CD1c-positive myeloid dendritic cell (primary cell): ENCODE data around the gene RALA.

Experiments
- DNase-seq: peaks from one replicate; pipeline ENCODE4 v3.0.0-alpha.2; 2016; ENCODE audit errors: extremely low spot score

The RALA gene

DNA sequence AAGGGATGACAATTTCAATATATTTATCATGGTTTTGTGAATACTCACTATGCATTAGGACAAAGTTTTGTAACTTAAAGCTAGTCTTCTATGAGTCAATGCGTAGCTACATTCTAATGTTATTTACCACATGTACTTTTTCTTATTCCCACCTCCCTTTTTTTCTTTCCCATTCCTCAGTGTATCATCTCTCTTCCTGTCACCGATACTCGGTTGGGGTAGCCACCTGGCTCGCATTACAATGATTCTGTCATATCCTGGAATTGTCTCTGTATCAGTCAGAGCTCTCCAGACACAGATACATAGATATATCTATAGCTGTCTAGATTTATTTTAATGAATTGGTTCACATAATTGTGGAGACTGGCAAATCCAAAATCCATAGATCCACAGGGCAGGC, 9.8 kb upstream of the RALA start:
- DNase-seq = no peak

- no peak for DNase-seq
Observed at GRCh38 chr7:39614299-39614698, 9.1 kb upstream of the RALA start.

- DNase-seq = no peak
Observed at GRCh38 chr7:39615350-39615975, 7.9 kb upstream of the RALA start.

GRCh38 chr7:39616138-39616537, 7.2 kb upstream of the RALA start:
- no peak for DNase-seq

DNA sequence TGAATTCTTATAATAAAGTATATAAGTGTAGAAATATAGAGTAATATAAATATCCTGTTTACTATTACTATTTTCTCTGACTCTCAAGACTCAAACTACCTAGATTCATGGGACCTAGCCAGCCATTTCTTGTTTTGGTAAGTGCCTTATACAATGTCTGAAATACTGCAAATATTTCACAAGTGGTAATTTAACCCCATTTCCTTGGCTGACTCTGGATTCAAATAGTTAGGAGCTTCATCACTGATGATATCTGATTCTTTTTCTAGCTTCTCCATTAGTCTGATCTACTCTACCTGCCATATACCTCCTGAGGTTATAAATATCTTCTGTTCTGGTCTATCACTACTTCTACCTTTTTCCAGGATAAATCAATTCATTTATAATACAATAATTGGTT, 6.4 kb upstream of the RALA start:
- DNase-seq = no peak

DNA sequence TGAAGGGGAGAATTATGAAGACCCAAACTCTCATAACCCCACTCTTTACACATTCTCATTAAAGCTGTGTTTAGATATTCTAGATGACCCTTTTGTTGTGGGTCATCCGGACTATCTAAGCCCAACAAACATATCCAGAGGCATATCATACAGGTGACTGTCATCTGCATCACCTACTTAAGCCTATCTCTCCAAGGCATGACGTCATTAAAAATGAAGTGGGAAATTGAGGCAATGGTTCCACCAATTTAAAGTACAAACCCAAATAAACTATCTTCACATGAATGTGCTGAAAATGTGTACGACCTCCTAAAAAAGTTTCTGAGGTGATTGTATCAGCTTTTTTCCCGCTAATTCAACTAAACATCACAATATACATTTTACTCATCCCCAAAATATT, 4.5 kb upstream of the RALA start:
- no peak for DNase-seq

- DNase-seq = no peak
Observed at GRCh38 chr7:39620486-39620885, 2.9 kb upstream of the RALA start.

GRCh38 chr7:39621261-39621660, 2.1 kb upstream of the RALA start:
- DNase-seq = no peak

DNA sequence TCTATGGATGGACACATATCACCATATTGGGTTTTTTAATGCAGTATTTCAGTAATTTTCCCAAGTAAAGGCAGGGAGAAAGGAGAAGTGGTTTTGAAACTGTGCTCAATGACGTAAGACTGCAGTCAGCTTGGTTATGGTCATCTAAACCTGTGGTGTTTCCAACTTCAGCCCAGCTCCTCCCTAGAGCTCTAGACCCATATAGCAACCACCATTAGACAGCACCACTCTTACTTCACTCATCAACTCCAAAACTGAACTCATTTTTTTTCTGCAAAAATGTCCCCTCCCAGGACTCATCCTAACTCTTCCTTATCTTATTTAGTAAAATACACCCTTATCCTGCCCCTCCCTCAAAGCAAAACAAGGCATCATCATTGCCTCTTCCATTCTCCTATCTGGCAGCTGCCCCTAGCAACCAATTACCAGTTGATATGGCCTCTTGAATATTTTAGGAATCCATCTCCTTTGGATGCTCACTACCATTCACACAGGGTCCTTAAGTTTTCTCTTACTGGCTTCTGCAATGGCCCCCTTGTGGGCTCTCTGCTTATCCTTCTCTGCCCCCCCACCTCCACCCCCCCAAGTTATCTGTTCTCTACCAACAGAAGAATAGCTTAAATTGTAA, 1.5 kb upstream of the RALA start:
- peak; percentile 78 for DNase-seq

DNA sequence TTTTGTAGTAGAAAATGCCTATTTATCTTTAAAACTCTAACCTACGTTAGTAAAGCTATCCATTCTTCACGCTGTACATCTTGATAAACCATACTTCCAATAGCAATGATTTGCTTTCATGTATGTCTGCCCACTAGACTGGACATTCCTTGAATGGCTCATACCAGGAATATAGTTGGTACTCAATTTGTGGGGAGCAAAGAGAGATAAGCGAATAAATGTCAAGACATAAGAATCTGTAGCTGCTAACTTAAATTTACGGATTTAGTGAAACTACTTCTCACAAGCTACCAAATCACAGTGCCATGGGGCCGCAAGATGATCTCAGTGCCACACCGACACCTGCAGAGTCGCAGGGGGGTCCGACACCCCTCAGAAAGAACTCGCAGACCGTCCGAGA, 763 bp upstream of the RALA start:
- no peak for DNase-seq

DNA sequence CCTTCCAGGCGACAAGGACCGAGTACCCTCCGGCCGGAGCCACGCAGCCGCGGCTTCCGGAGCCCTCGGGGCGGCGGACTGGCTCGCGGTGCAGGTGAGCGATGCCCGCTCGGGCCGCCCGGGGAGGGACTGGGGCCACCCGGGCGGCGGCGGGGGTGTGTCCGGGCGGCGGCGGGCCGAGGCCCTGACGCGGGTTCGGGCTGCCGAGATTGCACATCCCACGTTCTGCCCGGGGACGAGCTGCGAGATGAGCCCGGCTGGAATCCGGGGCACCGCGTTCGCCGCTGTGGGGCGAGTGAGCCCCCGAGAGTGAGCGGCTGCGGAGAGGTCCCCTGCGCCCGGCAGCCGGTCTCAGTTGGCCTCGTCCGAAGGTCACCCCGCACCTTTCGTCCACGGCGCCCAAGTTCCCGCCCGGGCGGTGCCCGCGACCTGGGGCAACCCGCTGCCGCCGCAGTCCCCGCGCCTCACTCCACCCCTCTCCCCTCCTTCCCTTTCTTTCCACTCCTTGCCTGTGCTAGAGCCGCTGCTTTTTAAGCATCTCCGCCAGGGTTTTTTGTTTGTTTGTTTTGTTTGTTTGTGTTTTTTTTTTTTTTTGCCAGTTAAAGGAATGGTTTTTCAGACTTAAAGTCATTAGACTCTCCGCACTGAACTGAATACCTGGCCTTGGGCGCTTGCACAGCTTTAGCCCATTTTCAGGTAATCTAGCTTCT, 515 bp downstream of the RALA start:
- peak; percentile 43 for DNase-seq

DNA sequence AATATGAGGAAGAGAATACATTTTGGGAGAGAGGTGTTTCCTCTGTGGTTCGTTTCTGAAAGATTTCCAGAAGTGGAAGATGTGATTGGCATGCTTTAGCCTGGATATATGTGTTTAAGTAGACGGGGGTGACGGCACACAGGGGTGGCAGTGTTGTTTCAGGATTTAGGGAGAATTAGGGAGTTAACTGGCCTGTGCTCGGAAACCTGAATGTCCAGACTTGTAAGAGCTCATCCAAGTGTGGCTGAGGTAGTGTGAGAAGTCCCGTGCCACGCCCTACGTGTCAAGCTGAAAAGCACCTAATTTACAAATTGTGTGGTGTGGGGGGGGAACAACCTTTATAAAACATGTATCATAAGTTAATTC, 1.1 kb downstream of the RALA start:
- peak; percentile 35 for DNase-seq

GRCh38 chr7:39624935-39625694, 1.7 kb downstream of the RALA start:
- peak; percentile 33 for DNase-seq

- no peak for DNase-seq
Observed at GRCh38 chr7:39631736-39632308, 8.4 kb downstream of the RALA start.

DNA sequence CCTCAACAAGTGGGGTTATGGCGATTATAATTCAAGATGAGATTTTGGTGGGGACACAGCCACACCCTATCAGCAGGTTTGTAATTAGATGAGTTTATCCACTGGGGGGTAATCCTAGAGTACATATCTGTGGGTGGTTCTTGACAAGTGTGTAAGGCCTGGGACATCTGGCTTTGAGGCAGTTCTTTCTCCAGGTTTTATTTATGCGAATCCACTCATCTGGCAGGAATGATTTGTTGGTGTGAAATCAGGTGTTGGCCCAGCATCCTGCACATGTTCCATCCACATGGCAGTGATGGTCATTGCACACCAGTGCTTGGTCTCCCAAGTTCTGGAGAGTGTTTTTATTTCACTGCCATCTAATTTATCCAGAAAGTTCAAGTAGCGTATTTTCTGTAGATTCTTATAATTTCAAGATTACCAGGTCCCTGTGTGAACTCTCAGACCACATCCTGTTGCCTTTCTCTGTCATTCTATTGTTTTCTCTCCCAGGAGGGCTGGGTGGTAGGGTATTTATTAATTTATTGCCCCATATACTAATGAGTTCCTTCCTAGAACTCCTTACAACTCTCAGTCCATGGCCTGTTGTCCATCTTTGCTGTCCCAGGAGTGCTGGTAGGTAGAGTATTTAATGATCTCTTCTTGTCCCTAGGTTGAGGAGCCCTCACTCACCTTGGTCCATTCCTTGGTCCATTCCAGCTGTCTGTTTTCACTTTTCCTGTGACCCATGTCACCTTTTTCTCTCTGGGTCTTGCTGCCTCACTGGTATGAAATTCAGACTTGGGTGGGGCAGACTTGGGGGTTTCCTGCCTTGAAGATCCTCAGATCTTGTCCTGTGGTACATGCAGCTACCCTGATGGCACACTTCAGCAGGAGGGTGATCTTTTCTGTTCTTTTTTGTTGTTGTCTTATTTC, 10.4 kb downstream of the RALA start:
- DNase-seq = no peak

DNA sequence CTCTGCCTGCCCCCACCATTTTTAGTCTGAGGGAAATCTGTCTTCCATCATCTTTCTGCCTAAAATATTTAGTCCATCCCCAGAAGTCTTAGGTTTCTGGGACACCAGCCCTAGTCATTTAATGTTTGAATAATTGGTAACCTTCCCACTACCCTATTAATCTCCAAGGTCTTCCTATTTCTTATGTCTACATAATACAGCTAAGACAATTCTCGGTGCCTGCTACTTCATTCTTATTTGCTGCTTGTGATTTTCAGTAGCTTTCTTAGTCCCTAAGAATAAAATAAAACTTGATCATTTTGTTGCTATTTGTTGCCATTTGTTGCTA, 11.1 kb downstream of the RALA start:
- DNase-seq = no peak

DNA sequence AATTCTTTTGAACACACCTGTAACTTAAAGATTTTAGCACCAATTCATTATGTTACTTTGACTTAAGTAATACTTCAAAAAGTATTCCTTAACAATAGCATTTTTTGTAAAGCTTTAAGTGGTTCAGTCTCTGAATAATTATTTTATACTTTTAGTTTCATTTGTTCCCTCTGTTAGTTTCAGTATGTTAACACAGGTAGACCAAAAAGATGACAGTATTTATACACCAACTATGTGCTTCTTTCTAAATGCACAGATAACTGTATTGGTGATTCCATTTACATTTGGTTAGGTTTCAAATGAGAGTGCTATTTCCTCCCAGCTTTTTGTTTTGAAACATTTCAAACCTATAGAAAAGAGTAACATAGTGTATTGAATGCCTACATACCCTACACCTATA, 14.0 kb downstream of the RALA start:
- no peak for DNase-seq

DNA sequence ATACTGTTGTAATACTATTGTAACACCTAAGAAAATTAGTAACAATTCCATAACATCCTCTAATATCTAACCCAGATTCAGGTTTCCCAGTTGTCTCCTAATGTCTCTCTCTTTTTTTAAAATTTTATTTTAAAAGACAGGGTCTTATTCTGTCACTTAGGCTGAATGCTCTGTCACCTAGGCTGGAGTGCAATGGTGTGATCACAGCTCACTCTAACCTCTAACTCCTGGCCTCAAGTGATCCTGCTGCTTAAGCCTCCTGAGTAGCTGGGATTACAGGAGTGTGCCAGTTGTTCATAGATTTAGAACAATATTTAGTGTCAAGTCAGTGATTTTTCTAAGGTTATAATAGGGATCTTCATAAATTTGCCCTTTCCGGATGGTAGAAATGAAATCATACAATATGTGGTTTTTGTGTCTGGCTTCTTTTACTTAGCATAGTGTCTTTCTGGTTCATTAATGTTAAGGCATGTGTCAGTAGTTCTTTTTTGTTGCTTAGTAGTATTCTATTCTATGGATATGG, 14.7 kb downstream of the RALA start:
- DNase-seq = no peak

DNA sequence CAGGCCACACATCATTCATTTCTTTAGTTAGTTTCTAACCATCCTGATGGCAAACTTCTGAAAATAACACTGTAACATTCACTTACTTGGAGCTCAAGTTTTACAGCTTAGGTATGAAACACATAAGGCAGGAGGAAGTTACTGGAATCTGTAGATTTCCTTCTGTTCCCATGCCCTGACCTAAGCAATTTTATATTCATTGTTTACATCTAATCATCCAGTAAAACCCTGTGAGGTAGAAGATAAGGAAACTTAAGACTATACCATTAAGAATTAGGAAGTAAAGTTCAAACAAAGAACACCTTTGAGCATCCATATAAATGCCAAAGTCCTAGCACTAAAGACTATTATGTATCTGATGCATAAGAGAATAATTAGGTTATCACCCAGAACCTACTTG, 19.5 kb downstream of the RALA start:
- no peak for DNase-seq

DNA sequence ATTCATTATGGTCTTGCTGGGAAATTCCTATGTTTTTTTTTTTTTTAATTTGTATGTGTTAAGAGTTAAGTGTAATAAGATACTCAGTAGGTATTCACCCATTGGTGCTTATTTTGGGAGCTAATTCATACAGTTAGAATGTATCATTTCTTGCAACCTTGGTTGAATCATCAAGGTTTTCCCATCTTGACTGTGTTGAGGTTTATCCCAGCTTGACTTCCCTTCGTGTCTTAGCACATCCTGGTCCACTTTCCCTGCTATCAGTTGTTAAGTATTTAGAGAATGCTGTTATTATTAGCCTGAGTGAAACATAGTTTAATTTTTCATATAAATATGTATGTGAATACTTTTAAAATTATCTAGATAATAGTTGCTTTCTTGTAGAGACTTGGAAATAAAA, 20.8 kb downstream of the RALA start:
- DNase-seq = no peak
